ENCODE data around the gene PLXNA1. TPM values are rescaled to one million over a fixed set of nuclear protein-coding genes. Genes with fewer than 3 reads are reported as not detected.

The PLXNA1 gene
- total RNA-seq, 2 donors from 2014 or later: 7.1 to 9.3 TPM

DNA sequence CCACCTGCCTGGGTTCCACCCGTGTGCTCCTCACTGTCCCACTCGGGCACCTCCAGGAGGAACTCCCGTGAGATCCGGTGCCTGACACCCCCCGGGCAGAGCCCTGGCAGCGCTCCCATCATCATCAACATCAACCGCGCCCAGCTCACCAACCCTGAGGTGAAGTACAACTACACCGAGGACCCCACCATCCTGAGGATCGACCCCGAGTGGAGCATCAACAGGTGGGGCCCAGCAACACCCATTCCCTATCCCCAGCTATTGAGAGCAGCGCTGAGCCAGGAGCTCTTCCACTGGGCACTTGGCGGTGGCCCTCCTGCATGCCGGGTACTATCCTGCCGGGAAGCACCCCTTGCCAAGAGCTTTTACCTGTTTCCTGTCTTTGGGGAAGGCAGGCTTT, 33.5 kb downstream of the PLXNA1 start:
- H3K4me1 Mint-ChIP-seq: no peaks in the 10 kb centered on the region
- H3K36me3 Mint-ChIP-seq (ENCODE audit: low read depth): peaks cover 22% of the 10 kb centered on the region
- no peaks in the 10 kb centered on the region for H3K9me3 Mint-ChIP-seq
- H3K27ac Mint-ChIP-seq: no peak overlapping the region
- H3K4me3 Mint-ChIP-seq: no peak overlapping the region
- no peak for ATAC-seq (replicated peaks)
- no peaks in the 10 kb centered on the region for H3K27me3 Mint-ChIP-seq

GRCh38 chr3:127017229-127017628, 34.3 kb downstream of the PLXNA1 start:
- no peaks in the 10 kb centered on the region for H3K27me3 Mint-ChIP-seq
- H3K4me3 Mint-ChIP-seq: no peak overlapping the region
- no peaks in the 10 kb centered on the region for H3K4me1 Mint-ChIP-seq
- H3K36me3 Mint-ChIP-seq (ENCODE audit: low read depth): peaks cover 22% of the 10 kb centered on the region
- H3K9me3 Mint-ChIP-seq: no peaks in the 10 kb centered on the region
- no peak for ATAC-seq (replicated peaks)
- no peak overlapping the region for H3K27ac Mint-ChIP-seq

- no peak overlapping the region for H3K4me3 Mint-ChIP-seq
Measured at GRCh38 chr3:127017781-127018180, 34.9 kb downstream of the PLXNA1 start.

DNA sequence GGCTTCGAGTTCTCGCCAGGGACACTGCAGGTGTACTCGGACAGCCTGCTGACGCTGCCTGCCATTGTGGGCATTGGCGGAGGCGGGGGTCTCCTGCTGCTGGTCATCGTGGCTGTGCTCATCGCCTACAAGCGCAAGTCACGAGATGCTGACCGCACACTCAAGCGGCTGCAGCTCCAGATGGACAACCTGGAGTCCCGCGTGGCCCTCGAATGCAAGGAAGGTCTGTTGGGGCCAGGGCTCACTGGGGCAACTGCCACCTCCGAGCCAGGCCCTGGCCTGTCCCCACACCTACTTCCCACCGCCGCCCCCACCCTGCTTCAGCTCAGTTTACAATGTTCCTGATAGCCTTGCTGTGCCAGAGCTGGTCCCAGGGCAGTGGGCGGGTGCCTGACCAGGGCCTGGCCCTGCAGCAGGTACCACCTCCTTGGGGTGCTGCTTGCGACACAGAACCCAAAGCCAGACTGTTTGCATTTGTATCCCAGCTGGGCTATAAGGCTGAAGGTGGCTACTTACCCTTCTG, 35.5 kb downstream of the PLXNA1 start:
- H3K4me3 Mint-ChIP-seq: no peak overlapping the region
- peaks cover 22% of the 10 kb centered on the region for H3K36me3 Mint-ChIP-seq (ENCODE audit: low read depth)
- ATAC-seq (replicated peaks): no peak
- no peaks in the 10 kb centered on the region for H3K9me3 Mint-ChIP-seq
- H3K4me1 Mint-ChIP-seq: no peaks in the 10 kb centered on the region
- H3K27ac Mint-ChIP-seq: no peak overlapping the region
- no peaks in the 10 kb centered on the region for H3K27me3 Mint-ChIP-seq

More at GRCh38 chr3:127017781-127018180, 34.9 kb downstream of the PLXNA1 start:
- Mint-ChIP-seq H3K27ac (no peak overlapping the region), H3K36me3 (ENCODE audit: low read depth) (peaks cover 22% of the 10 kb centered on the region), H3K27me3 (no peaks in the 10 kb centered on the region), H3K9me3 (no peaks in the 10 kb centered on the region), H3K4me1 (no peaks in the 10 kb centered on the region)
- ATAC-seq (replicated peaks): no peak

- H3K27me3 Mint-ChIP-seq: no peaks in the 10 kb centered on the region
- ATAC-seq (replicated peaks): no peak
- no peaks in the 10 kb centered on the region for H3K9me3 Mint-ChIP-seq
- H3K36me3 Mint-ChIP-seq (ENCODE audit: low read depth): peaks cover 18% of the 10 kb centered on the region
- no peak overlapping the region for H3K4me3 Mint-ChIP-seq
- H3K27ac Mint-ChIP-seq: no peak overlapping the region
- H3K4me1 Mint-ChIP-seq: no peaks in the 10 kb centered on the region
Measured at GRCh38 chr3:127019449-127019848, 36.5 kb downstream of the PLXNA1 start.

DNA sequence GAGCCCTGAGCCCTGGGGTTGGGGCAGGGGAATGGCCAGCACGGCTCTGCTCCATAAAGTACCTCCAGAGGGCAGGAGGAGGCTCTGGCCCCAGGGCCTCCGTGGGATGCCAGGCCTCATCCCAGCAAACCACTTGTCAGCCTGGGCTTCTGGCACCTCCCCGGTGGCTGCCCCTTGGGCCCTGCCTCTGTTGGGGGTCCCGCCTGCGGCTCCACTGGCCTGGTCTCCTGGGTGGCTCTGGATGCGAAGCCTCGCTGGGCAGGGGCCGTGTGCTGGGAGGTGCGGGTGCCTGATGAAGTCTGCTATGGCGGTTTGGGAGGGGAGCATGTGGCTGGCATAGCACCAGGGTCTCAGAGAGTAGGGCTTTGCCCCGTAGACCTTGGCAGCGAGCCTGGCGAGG, 37.6 kb downstream of the PLXNA1 start:
- H3K36me3 Mint-ChIP-seq (ENCODE audit: low read depth): peaks cover 11% of the 10 kb centered on the region
- H3K4me1 Mint-ChIP-seq: no peaks in the 10 kb centered on the region
- H3K4me3 Mint-ChIP-seq: no peak overlapping the region
- ATAC-seq (replicated peaks): no peak
- H3K27ac Mint-ChIP-seq: no peak overlapping the region
- no peaks in the 10 kb centered on the region for H3K9me3 Mint-ChIP-seq
- no peaks in the 10 kb centered on the region for H3K27me3 Mint-ChIP-seq

DNA sequence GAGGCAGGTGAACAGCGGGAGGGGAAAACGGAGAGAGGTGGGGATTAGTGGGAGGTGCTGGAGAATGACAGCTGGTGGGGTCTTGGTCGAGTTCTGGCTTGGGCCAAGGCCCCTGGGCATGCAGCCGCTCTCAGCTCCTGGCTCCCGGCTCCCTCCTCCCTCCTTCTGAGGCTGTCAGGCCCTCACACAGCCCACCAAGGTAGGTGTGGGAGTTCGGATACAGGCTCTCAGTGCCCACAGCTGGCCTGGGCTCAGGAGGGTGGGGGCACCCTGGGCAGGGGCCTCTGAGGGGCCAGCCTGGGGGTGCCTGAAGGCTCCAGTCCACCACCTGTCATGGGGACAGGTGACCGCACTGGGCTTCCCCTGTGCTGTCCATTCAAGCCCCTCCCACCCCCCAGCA, 39.9 kb downstream of the PLXNA1 start:
- no peak overlapping the region for H3K4me3 Mint-ChIP-seq
- no peaks in the 10 kb centered on the region for H3K4me1 Mint-ChIP-seq
- H3K36me3 Mint-ChIP-seq (ENCODE audit: low read depth): peaks cover 5% of the 10 kb centered on the region
- no peaks in the 10 kb centered on the region for H3K9me3 Mint-ChIP-seq
- H3K27me3 Mint-ChIP-seq: no peaks in the 10 kb centered on the region
- no peak for ATAC-seq (replicated peaks)
- no peak overlapping the region for H3K27ac Mint-ChIP-seq

DNA sequence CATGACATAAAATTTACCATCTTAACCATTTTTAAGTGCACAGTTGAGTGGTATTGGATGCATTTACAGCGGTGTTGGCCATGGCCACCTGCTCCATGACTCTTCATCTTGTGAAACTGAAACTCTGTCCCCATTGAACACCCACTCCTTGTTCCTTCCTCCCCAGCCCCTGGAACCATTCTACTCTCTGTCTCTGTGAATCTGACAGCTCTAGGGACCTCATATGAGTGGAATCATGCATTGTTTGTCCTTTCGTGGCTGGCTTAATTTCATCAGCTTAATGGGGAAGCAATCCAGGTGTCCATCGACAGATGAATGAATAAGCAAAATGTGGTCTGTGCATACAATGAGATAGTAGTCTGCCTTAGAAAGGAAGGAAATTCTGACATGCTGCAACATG, 42.5 kb downstream of the PLXNA1 start:
- no peak overlapping the region for H3K4me3 Mint-ChIP-seq
- H3K36me3 Mint-ChIP-seq (ENCODE audit: low read depth): peaks cover 5% of the 10 kb centered on the region
- peak overlapping the region; percentile 34 for H3K27ac Mint-ChIP-seq
- no peak for ATAC-seq (replicated peaks)
- H3K27me3 Mint-ChIP-seq: no peaks in the 10 kb centered on the region
- no peaks in the 10 kb centered on the region for H3K9me3 Mint-ChIP-seq
- no peaks in the 10 kb centered on the region for H3K4me1 Mint-ChIP-seq

DNA sequence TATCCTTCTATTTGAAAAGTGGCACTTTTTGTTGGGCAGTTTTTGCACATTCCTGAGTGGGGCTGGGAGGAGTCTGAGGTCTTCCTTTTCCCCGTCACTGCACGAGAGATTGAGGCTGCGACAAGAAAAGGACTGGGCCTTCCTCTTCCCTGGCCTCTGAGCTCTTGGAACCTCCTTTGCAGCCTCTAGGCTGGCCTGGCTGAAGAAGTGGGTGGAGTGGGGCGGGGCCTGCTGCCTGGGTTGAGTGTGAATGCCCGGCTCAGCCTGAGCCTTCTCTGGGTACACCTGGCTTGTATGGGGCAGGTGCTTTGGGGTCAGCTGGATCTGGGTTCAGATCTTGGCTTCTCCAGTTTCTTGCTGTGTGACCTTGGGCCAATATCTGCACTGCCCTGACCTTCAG, 43.1 kb downstream of the PLXNA1 start:
- Mint-ChIP-seq H3K27ac (no peak overlapping the region), H3K9me3 (no peaks in the 10 kb centered on the region), H3K27me3 (no peaks in the 10 kb centered on the region), H3K4me1 (no peaks in the 10 kb centered on the region), H3K4me3 (no peak overlapping the region), H3K36me3 (ENCODE audit: low read depth) (peaks cover 4% of the 10 kb centered on the region)
- ATAC-seq (replicated peaks): no peak

DNA sequence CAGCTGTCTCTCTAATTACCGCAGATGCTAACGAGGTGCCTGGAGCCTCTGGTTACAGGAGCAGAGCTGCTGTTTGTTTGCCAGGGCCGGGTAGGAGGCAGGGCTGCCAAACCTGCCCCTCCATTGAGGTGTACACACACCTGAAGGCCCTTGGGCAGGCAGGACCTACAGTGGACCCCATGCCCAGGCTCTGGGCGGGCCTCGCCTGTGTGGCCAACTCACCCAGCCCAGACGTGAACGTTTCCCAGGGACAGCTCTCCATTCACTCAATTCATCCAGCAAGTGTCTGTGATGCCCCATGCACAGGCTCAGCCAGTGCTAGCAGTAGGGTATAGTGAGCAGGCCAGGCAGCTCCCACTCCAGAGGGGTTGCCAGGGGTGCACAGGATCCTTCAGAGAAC, 43.7 kb downstream of the PLXNA1 start:
- Mint-ChIP-seq H3K36me3 (ENCODE audit: low read depth) (no peaks in the 10 kb centered on the region), H3K27ac (no peak overlapping the region), H3K27me3 (no peaks in the 10 kb centered on the region), H3K9me3 (no peaks in the 10 kb centered on the region), H3K4me1 (no peaks in the 10 kb centered on the region), H3K4me3 (no peak overlapping the region)
- ATAC-seq (replicated peaks): no peak

DNA sequence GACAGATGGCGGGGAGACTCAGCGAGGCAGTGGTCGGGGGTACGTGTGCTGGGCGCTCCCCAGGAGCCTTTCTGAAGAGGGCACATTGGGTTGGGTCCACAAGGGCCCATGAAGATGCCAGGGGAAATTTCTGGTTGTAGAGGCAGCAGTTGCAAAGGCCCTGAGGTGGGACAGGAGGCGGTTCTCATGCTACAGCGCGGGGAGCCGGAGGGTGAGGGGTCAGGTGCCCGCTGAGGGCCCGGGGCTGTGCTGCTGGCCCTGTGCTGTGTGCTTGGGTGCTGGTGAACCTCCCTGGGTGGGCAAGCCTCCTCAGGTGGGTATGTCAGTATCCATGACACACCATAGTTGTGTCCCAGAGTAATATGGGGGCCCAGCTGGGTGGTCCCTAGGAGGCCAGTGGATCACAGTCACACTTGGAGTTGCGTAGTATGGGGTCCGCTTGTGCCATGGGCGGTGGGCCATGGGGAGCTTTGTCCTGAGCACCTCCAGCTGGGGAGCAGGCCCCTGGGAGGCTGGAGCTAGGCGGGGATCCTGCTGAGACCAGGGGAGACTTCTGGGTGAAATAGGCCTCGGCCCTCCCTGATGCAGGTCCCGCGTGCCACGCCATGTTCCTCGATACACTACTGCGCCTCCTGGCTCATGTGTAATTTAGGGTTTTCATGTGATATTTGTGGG, 44.3 kb downstream of the PLXNA1 start:
- Mint-ChIP-seq H3K9me3 (no peaks in the 10 kb centered on the region), H3K4me3 (no peak overlapping the region), H3K27ac (no peak overlapping the region), H3K4me1 (no peaks in the 10 kb centered on the region), H3K36me3 (ENCODE audit: low read depth) (no peaks in the 10 kb centered on the region), H3K27me3 (no peaks in the 10 kb centered on the region)
- no peak for ATAC-seq (replicated peaks)

DNA sequence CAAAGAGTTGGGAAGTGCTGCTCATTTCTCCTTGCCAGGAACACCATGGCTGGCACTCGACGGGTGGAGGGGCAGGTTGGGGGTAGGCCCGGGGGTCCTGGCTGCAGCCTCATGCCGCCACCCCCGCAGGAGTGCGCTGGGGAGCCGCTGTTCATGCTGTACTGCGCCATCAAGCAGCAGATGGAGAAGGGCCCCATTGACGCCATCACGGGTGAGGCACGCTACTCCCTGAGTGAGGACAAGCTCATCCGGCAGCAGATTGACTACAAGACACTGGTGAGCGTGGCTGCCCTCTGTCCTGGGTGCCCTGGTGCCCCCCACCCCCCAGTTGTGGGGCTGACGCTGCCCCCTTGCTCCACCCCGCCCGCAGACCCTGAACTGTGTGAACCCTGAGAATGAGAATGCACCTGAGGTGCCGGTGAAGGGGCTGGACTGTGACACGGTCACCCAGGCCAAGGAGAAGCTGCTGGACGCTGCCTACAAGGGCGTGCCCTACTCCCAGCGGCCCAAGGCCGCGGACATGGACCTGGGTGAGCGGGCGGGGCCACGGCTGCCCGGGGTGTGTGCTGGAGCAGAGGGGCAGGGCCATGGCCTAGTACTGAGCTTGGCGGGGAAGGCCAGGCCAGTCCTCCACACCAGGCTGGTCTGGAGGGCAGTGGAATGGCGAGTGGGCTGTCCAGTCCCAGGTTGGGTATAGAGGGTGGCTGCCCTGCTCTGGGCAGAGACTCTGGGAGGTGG, 45.1 kb downstream of the PLXNA1 start:
- Mint-ChIP-seq H3K9me3 (no peaks in the 10 kb centered on the region), H3K27me3 (no peaks in the 10 kb centered on the region), H3K4me3 (no peak overlapping the region), H3K36me3 (ENCODE audit: low read depth) (peaks cover 6% of the 10 kb centered on the region), H3K4me1 (no peaks in the 10 kb centered on the region), H3K27ac (no peak overlapping the region)
- no peak for ATAC-seq (replicated peaks)

DNA sequence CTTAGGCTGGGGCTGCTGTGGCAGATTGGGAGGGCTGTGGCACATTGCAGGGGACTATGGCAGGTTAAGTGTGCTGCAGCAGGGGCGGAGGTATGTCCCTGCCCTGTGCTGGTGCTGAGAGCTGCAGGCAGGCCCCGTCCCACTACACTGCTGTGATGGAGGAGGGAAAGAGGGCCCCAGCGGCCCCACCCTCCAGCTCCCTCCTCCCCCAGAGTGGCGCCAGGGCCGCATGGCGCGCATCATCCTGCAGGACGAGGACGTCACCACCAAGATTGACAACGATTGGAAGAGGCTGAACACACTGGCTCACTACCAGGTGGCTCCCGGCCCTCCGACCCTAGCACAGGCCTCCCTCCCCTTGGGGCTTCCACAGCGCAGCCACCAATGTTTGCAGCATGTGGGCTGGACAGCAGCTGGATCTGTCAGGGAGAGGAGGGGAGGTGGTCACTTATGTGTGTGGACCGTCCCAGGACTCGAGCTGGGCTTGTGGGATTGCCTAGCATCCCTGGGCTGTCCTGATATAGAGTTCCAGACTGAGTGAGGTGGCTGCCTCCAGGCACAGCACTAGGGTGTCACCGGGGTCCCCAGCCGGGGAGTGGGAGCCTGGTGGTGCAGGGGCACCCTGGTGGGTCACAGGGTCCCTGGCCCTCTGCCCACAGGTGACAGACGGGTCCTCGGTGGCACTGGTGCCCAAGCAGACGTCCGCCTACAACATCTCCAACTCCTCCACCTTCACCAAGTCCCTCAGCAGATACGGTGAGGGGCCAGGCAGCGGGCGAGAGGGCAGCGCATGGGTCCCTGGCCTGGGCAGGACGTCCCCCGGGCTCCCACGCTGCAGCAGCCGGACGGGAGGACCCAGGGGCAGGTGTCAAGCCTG, 46.1 kb downstream of the PLXNA1 start:
- H3K27ac Mint-ChIP-seq: no peak overlapping the region
- H3K4me1 Mint-ChIP-seq: no peaks in the 10 kb centered on the region
- H3K4me3 Mint-ChIP-seq: no peak overlapping the region
- H3K36me3 Mint-ChIP-seq (ENCODE audit: low read depth): peaks cover 10% of the 10 kb centered on the region
- H3K27me3 Mint-ChIP-seq: no peaks in the 10 kb centered on the region
- H3K9me3 Mint-ChIP-seq: no peaks in the 10 kb centered on the region
- no peak for ATAC-seq (replicated peaks)

GRCh38 chr3:127029658-127030507, 47.0 kb downstream of the PLXNA1 start:
- H3K27me3 Mint-ChIP-seq: no peaks in the 10 kb centered on the region

More at GRCh38 chr3:127029658-127030507, 47.0 kb downstream of the PLXNA1 start:
- ATAC-seq (replicated peaks): no peak
- no peak overlapping the region for H3K27ac Mint-ChIP-seq
- peaks cover 10% of the 10 kb centered on the region for H3K36me3 Mint-ChIP-seq (ENCODE audit: low read depth)
- no peaks in the 10 kb centered on the region for H3K4me1 Mint-ChIP-seq
- H3K9me3 Mint-ChIP-seq: no peaks in the 10 kb centered on the region
- H3K4me3 Mint-ChIP-seq: no peak overlapping the region
